RWPE1 (cell line): ENCODE measurements around the gene OXSR1.

Experiments
- CTCF ChIA-PET: fragments of 350-600 bp; sonication (Branson Sonifier 250); formaldehyde crosslinking; extraction: SDS; loops from one replicate; lab custom pipeline; 2021; lab: Yijun Ruan, JAX
- POLR2A ChIA-PET: fragments of 400-600 bp; formaldehyde crosslinking; extraction: SDS; loops from one replicate; lab custom pipeline; 2020; ENCODE audit warnings: antibody characterized with exemption; ENCODE audit not compliant: low non-redundant PET; lab: Yijun Ruan, JAX
- DNase-seq: peaks from one replicate; pipeline ENCODE4 v3.0.0; 2012; ENCODE audit warnings: low spot score
- H3K27ac ChIP-seq: fragments of 450-650 bp; 2 replicates; pipeline ENCODE4 v1.5.1; 2017
- CTCF ChIP-seq: fragments of 450-650 bp; conservative IDR thresholded peaks from 2 replicates; pipeline ENCODE4 v1.5.1; 2017; ENCODE audit warnings: low read depth, mild to moderate bottlenecking

OXSR1 gene

DNA sequence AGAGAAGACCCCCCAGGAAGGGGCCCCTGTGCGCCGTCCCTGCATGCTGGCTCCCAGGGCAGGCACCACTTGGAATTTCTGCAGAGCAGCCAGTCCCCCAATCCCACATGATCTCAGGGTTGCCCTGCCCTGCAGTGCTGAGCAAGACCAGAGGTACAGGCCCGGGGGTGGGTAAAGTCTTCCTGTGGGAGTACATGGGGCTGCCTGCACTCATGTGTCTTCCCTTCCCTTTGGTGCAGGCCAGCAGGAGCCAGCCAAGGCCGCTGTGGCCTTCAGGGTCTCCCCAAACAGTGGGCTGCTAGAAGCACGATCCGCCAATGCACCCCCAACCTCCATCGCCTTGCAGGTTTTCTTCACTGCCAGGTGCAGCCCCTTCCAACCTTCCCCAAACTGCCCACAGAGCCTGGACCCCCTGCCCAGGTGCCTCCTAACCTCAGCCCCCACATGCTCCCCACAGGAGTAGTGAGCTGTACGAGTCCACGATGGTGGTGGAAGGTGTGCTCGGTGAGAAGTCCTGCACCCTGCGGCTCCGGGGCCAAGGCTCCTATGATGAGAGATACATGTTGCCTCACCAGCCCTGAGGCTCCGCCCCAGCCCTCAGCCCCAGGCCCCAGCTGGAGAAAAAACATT is 43.4 kb upstream of the OXSR1 start:
- no peak for TF ChIP-seq CTCF
- ChIA-PET CTCF (no interaction called here), POLR2A (no interaction called here)
- no peak for DNase-seq
- H3K27ac ChIP-seq = no peak overlapping the region

GRCh38 chr3:38122712-38123290 is 42.5 kb upstream of the OXSR1 start:
- DNase-seq = no peak
- no peak overlapping the region for H3K27ac ChIP-seq
- ChIA-PET POLR2A (no interaction called here), CTCF (no interaction called here)
- TF ChIP-seq CTCF = no peak

GRCh38 chr3:38124324-38125122 is 40.8 kb upstream of the OXSR1 start:
- no peak for TF ChIP-seq CTCF
- H3K27ac ChIP-seq = no peak overlapping the region
- DNase-seq = no peak
- ChIA-PET CTCF (no interaction called here), POLR2A (no interaction called here)

DNA sequence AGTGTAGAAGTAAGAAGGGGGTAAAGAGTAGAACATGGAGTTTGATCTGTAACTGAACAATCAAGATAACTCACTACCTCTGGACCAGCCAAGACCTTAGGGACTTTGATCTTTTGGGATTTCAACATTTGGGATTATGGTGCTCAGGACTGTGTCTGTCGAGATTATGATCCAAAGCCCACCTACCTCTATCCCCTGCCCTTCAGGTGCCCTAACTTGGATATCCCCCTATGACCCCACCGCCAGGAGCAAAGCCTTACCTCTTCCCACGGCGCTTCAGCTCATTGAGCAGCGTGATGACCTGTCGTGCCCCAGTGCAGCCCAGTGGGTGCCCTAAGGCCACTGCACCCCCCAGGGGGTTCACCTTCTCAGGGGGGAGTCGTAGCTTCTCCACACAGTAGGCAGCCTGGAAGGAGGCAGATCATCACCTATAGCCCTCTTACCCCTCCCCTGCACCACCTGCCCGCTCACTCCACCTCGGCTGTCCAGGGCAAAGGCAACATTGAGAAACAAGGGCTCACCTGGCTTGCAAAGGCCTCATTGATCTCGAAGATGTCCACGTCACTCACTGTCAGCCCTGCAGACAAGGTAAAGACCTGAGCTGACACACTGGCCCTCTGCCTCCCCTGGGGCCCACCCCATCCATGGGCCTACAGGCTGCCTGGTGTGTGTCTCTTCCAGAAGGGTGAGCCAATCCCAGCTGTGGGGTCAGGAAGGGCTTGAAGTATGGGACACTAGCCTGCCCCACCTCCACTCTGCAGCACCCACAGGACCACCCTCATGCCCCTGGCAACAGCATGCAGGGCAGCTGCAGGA is 39.8 kb upstream of the OXSR1 start:
- ChIA-PET CTCF (no interaction called here), POLR2A (no interaction called here)
- no peak for TF ChIP-seq CTCF
- no peak for DNase-seq
- no peak overlapping the region for H3K27ac ChIP-seq

DNA sequence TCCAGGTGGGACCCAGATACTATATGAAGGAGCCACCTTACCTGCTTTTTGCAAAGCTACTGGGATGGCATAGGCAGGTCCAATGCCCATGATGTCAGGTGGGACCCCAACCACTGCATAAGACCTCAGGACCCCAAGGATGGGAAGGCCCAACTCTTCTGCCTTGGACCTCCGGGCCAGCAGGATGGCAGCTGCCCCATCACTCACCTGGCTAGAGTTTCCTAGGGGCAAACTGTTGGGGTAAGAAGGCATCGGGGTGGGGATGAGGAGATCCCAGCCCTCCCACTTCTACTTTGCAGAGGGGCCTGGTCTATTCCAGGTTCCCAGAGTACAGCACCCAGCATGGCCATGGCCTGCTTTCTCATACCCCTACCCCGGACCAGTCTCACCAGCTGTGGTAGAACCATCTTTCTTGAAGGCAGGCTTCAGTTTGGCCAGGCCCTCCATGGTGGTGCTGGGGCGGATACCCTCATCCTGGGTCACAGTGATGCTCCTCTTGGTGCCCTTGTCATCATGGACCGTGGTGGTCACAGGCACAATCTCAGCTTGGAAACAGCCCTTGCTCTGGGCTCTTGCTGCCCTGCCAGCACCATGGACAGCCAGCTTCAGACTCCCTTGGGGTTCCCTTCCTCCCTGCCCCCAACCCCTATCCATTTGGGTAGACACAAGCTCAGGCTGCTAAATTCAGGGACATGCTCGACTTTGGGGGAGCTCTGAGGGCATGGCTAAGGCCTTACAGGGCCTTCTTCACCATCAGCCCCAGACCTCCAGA is 39.0 kb upstream of the OXSR1 start:
- ChIA-PET POLR2A (no interaction called here), CTCF (no interaction called here)
- no peak for DNase-seq
- H3K27ac ChIP-seq = no peak overlapping the region
- no peak for TF ChIP-seq CTCF
